HEK293T (cell line): ENCODE measurements around the gene SERPINE2.

Experiments
- CTCF ChIA-PET: fragments of 350-600 bp; formaldehyde crosslinking; extraction: SDS; loops from one replicate; lab custom pipeline; 2021; ENCODE audit warnings: antibody characterized with exemption, inconsistent platforms; lab: Yijun Ruan, JAX
- POLR2A ChIA-PET: fragments of 350-600 bp; formaldehyde crosslinking; extraction: SDS; loops from one replicate; lab custom pipeline; 2020; ENCODE audit warnings: antibody characterized with exemption, inconsistent platforms; lab: Yijun Ruan, JAX
- DNase-seq: peaks from one replicate; pipeline ENCODE4 v3.0.0; 2012; ENCODE audit warnings: mixed read lengths; ENCODE audit errors: extremely low spot score
- ARNT ChIP-seq: fragments of 450-650 bp; IDR thresholded peaks from 2 replicates; pipeline ENCODE4 v1.6.1; 2017; ENCODE audit warnings: mild to moderate bottlenecking
- BHLHE40 ChIP-seq: fragments of 450-650 bp; IDR thresholded peaks from 2 replicates; pipeline ENCODE4 v1.6.1; 2016; ENCODE audit warnings: mild to moderate bottlenecking, moderate library complexity, borderline replicate concordance
- CTBP1 ChIP-seq: fragments of 450-650 bp; IDR thresholded peaks from 2 replicates; pipeline ENCODE4 v1.6.1; 2016; ENCODE audit warnings: borderline replicate concordance
- ELF4 ChIP-seq: fragments of 450-650 bp; IDR thresholded peaks from 2 replicates; pipeline ENCODE4 v1.6.1; 2017; ENCODE audit warnings: antibody characterized with exemption
- FOXA1 ChIP-seq: fragments of 450-650 bp; IDR thresholded peaks from 2 replicates; pipeline ENCODE4 v1.6.1; 2016; ENCODE audit warnings: mild to moderate bottlenecking
- FOXK2 ChIP-seq: fragments of 450-650 bp; IDR thresholded peaks from 2 replicates; pipeline ENCODE4 v1.6.1; 2016; ENCODE audit warnings: mild to moderate bottlenecking
- FOXM1 ChIP-seq: fragments of 450-650 bp; IDR thresholded peaks from 2 replicates; pipeline ENCODE4 v1.6.1; 2017; ENCODE audit warnings: mild to moderate bottlenecking, borderline replicate concordance
- HDGF ChIP-seq: fragments of 450-650 bp; IDR thresholded peaks from 2 replicates; pipeline ENCODE4 v1.6.1; 2017; ENCODE audit warnings: antibody characterized with exemption, borderline replicate concordance
- L3MBTL2 ChIP-seq: fragments of 450-650 bp; conservative IDR thresholded peaks from 2 replicates; pipeline ENCODE4 v1.6.1; 2016; ENCODE audit warnings: mild to moderate bottlenecking
- LEF1 ChIP-seq: fragments of 450-650 bp; IDR thresholded peaks from 2 replicates; pipeline ENCODE4 v1.6.1; 2017; ENCODE audit warnings: mild to moderate bottlenecking, borderline replicate concordance
- NFRKB ChIP-seq: fragments of 450-650 bp; IDR thresholded peaks from 2 replicates; pipeline ENCODE4 v1.6.1; 2016; ENCODE audit warnings: mild to moderate bottlenecking, moderate library complexity
- PKNOX1 ChIP-seq: fragments of 450-650 bp; IDR thresholded peaks from 2 replicates; pipeline ENCODE4 v1.6.1; 2016
- SP1 ChIP-seq: fragments of 450-650 bp; IDR thresholded peaks from 2 replicates; pipeline ENCODE4 v1.6.1; 2017
- SUZ12 ChIP-seq: fragments of 450-650 bp; IDR thresholded peaks from 2 replicates; pipeline ENCODE4 v1.6.1; 2016; ENCODE audit warnings: mild to moderate bottlenecking
- TARDBP ChIP-seq: fragments of 450-650 bp; IDR thresholded peaks from 2 replicates; pipeline ENCODE4 v1.6.1; 2016
- ZNF384 ChIP-seq: fragments of 450-650 bp; IDR thresholded peaks from 2 replicates; pipeline ENCODE4 v1.6.1; 2016

Gene SERPINE2

GRCh38 chr2:223997938-223998337, 41.1 kb downstream of the SERPINE2 start:
- CTCF ChIA-PET: no interaction called here
- POLR2A ChIA-PET: no interaction called here
- DNase-seq: no peak
- no peak for TF ChIP-seq ARNT
- no peak for TF ChIP-seq LEF1
- TF ChIP-seq FOXM1: no peak
- TF ChIP-seq FOXA1: no peak
- no peak for TF ChIP-seq HDGF
- TF ChIP-seq NFRKB: no peak
- no peak for TF ChIP-seq FOXK2
- TF ChIP-seq PKNOX1: no peak
- no peak for TF ChIP-seq L3MBTL2
- no peak for TF ChIP-seq SUZ12
- no peak for TF ChIP-seq ELF4
- TF ChIP-seq TARDBP: no peak
- no peak for TF ChIP-seq BHLHE40
- TF ChIP-seq SP1: no peak
- TF ChIP-seq CTBP1: no peak
- TF ChIP-seq ZNF384: no peak

- DNase-seq: no peak
- TF ChIP-seq CTBP1 (no peak), NFRKB (no peak), TARDBP (no peak), BHLHE40 (no peak)
- CTCF ChIA-PET: no interaction called here
- POLR2A ChIA-PET: no interaction called here
Observed at GRCh38 chr2:223996391-223996790, 42.7 kb downstream of the SERPINE2 start.

- DNase-seq: no peak
- POLR2A ChIA-PET: no interaction called here
- no peak for TF ChIP-seq PKNOX1
- TF ChIP-seq TARDBP: no peak
- TF ChIP-seq NFRKB: no peak
- no peak for TF ChIP-seq CTBP1
- TF ChIP-seq FOXM1: no peak
- no peak for TF ChIP-seq FOXA1
- CTCF ChIA-PET: no interaction called here
Observed at GRCh38 chr2:223995569-223995968, 43.5 kb downstream of the SERPINE2 start.

GRCh38 chr2:223994562-223995162, 44.4 kb downstream of the SERPINE2 start:
- TF ChIP-seq NFRKB: no peak
- TF ChIP-seq SUZ12: no peak
- no peak for TF ChIP-seq FOXK2
- TF ChIP-seq HDGF: no peak
- TF ChIP-seq FOXM1: no peak
- TF ChIP-seq ELF4: no peak
- TF ChIP-seq BHLHE40: no peak
- TF ChIP-seq L3MBTL2: no peak
- no peak for TF ChIP-seq LEF1
- no peak for TF ChIP-seq CTBP1
- no peak for TF ChIP-seq ARNT
- no peak for TF ChIP-seq TARDBP
- TF ChIP-seq FOXA1: no peak
- no peak for TF ChIP-seq ZNF384
- no peak for TF ChIP-seq PKNOX1
- TF ChIP-seq SP1: no peak
- ChIA-PET CTCF (interaction anchor here (0.8 to 3.9 kb wide), 5 partner anchors 10 to 373 kb away, joined by 3 to 54 read pairs (median 6); no protein-coding TSS in a partner anchor), POLR2A (no interaction called here)
- DNase-seq: no peak

GRCh38 chr2:223993634-223994232, 45.4 kb downstream of the SERPINE2 start:
- TF ChIP-seq PKNOX1: 0 out of 2 replicates have a peak, but pooled peaks have one; percentile 19
- no peak for TF ChIP-seq NFRKB
- ChIA-PET POLR2A (no interaction called here), CTCF (interaction anchor here (0.6 to 3.9 kb wide), 10 partner anchors 11 to 293 kb away, joined by 3 to 54 read pairs (median 4); no protein-coding TSS in a partner anchor)
- DNase-seq: peak; percentile 76

GRCh38 chr2:223991611-223992010, 47.5 kb downstream of the SERPINE2 start:
- POLR2A ChIA-PET: no interaction called here
- no peak for DNase-seq
- TF ChIP-seq PKNOX1 (no peak), BHLHE40 (no peak), L3MBTL2 (no peak), SUZ12 (no peak), NFRKB (no peak), FOXK2 (no peak), FOXM1 (no peak), HDGF (no peak), LEF1 (no peak), ELF4 (no peak), FOXA1 (no peak), ZNF384 (no peak), SP1 (no peak), ARNT (no peak), CTBP1 (no peak), TARDBP (no peak)
- CTCF ChIA-PET: interaction anchor here (3.9 kb wide), 1 partner anchor 292 kb away, joined by 54 read pairs; no protein-coding TSS in a partner anchor
